HepG2 (cell line): ENCODE measurements around the gene NRSN2. TPM values are rescaled to one million over a fixed set of nuclear protein-coding genes. Genes with fewer than 3 reads are reported as not detected.

Experiments used
- AGO1 ChIP-seq: fragments of 200-400 bp; formaldehyde crosslinking; IDR thresholded peaks from 2 replicates; pipeline ENCODE4 v1.6.1; 2017; ENCODE audit warnings: mild to moderate bottlenecking, low read depth, low read length, moderate library complexity; ENCODE audit not compliant: poor library complexity, severe bottlenecking
- AGO2 ChIP-seq: fragments of 200-400 bp; formaldehyde crosslinking; optimal IDR thresholded peaks from 2 replicates; pipeline ENCODE3; 2017; ENCODE audit warnings: mild to moderate bottlenecking, low read depth, low read length, moderate library complexity
- ATF3 ChIP-seq: sonication (generic); formaldehyde crosslinking; IDR thresholded peaks from 2 replicates; pipeline ENCODE4 v1.4.0; 2020; ENCODE audit warnings: missing genetic modification reagents
- CREM ChIP-seq, 2 experiments: sonication (generic) in 1 of 2; formaldehyde crosslinking in 1 of 2; IDR thresholded peaks; 2 replicates each; pipeline versions ENCODE4 v1.4.0 to v1.6.1; 2016 to 2020; ENCODE audit warnings: antibody characterized with exemption in 1 of 2, mild to moderate bottlenecking in 1 of 2, missing genetic modification reagents in 1 of 2
- FIP1L1 ChIP-seq: fragments of 200-400 bp; formaldehyde crosslinking; IDR thresholded peaks from 2 replicates; pipeline ENCODE4 v1.6.1; 2018; ENCODE audit warnings: low read depth, mild to moderate bottlenecking, low read length, moderate library complexity, borderline replicate concordance; ENCODE audit not compliant: insufficient read depth
- GPN1 ChIP-seq: sonication (generic); formaldehyde crosslinking; IDR thresholded peaks from 2 replicates; pipeline ENCODE4 v1.5.1; 2020; ENCODE audit warnings: missing genetic modification reagents, borderline replicate concordance
- HDAC1 ChIP-seq: sonication (generic); formaldehyde crosslinking; IDR thresholded peaks from 2 replicates; pipeline ENCODE4 v1.5.1; 2020; ENCODE audit warnings: mild to moderate bottlenecking, missing genetic modification reagents
- HINFP ChIP-seq: sonication (generic); formaldehyde crosslinking; IDR thresholded peaks from 2 replicates; pipeline ENCODE4 v1.4.0; 2020; ENCODE audit warnings: low read depth, mild to moderate bottlenecking, missing genetic modification reagents
- KAT8 ChIP-seq: IDR thresholded peaks from 2 replicates; pipeline ENCODE4 v1.6.1; 2016; ENCODE audit warnings: missing genetic modification reagents, missing compliant biosample characterization
- KLF15 ChIP-seq: sonication (generic); formaldehyde crosslinking; IDR thresholded peaks from 2 replicates; pipeline ENCODE4 v1.8.1; 2023; ENCODE audit warnings: borderline replicate concordance, mild to moderate bottlenecking, inconsistent platforms, missing genetic modification reagents, mixed read lengths
- NONO ChIP-seq, 2 experiments: fragments of 450-650 bp in 1 of 2; sonication (generic) in 1 of 2; formaldehyde crosslinking in 1 of 2; IDR thresholded peaks in 1 of 2; conservative IDR thresholded peaks in 1 of 2; 2 replicates each; pipeline versions ENCODE4 v1.6.1 to v1.8.0; 2017 to 2022; ENCODE audit warnings: mild to moderate bottlenecking in 1 of 2, missing genetic modification reagents in 1 of 2, moderate library complexity in 1 of 2
- PHF21A ChIP-seq: sonication (generic); formaldehyde crosslinking; IDR thresholded peaks from 2 replicates; pipeline ENCODE4 v1.5.0; 2020; ENCODE audit warnings: mild to moderate bottlenecking, missing genetic modification reagents
- PITX1 ChIP-seq: sonication (generic); formaldehyde crosslinking; IDR thresholded peaks from 2 replicates; pipeline ENCODE4 v1.5.1; 2020; ENCODE audit warnings: mild to moderate bottlenecking, missing genetic modification reagents
- POGK ChIP-seq: sonication (generic); formaldehyde crosslinking; conservative IDR thresholded peaks from 2 replicates; pipeline ENCODE4 v1.8.0; 2022; ENCODE audit warnings: mild to moderate bottlenecking, moderate library complexity, missing genetic modification reagents
- PRPF4 ChIP-seq: fragments of 200-400 bp; formaldehyde crosslinking; IDR thresholded peaks from 2 replicates; pipeline ENCODE4 v1.6.1; 2016; ENCODE audit warnings: low read length, low read depth; ENCODE audit not compliant: poor library complexity, severe bottlenecking
- SRSF1 ChIP-seq: fragments of 200-400 bp; formaldehyde crosslinking; optimal IDR thresholded peaks from 2 replicates; pipeline ENCODE3; 2017; ENCODE audit warnings: mild to moderate bottlenecking, low read depth, low read length, moderate library complexity
- TP53 ChIP-seq: sonication (generic); formaldehyde crosslinking; conservative IDR thresholded peaks from 2 replicates; pipeline ENCODE4 v1.4.0; 2020; ENCODE audit warnings: missing genetic modification reagents
- ZIK1 ChIP-seq: sonication (generic); formaldehyde crosslinking; IDR thresholded peaks from 2 replicates; pipeline ENCODE4 v1.5.0; 2020; ENCODE audit warnings: mild to moderate bottlenecking, low read depth, missing genetic modification reagents, borderline replicate concordance
- ZNF788 ChIP-seq: sonication (generic); formaldehyde crosslinking; IDR thresholded peaks from 2 replicates; pipeline ENCODE4 v1.5.0; 2020; ENCODE audit warnings: mild to moderate bottlenecking, missing genetic modification reagents, borderline replicate concordance
- ZNF850 ChIP-seq: sonication (generic); formaldehyde crosslinking; conservative IDR thresholded peaks from 2 replicates; pipeline ENCODE4 v1.9.0; 2021; ENCODE audit warnings: mild to moderate bottlenecking, missing genetic modification reagents
- polyA plus RNA-seq, 8 experiments: library from polyadenylated mRNA; depleted of rRNA in 3 of 8; stranded (reverse) in 7 of 8; unstranded in 1 of 8; fragments of >200 nt; fragmentation: Illumina TruSeq in 4 of 8; extraction: Trizol in 4 of 8; gene quantifications; 2 replicates each; pipeline versions ENCODE4 v1.2.1 to v1.2.3, GENCODE V29; 2011 to 2016; ENCODE audit warnings: low read depth in 4 of 8, missing spikeins in 1 of 8, mixed read lengths in 1 of 8; ENCODE audit not compliant: insufficient read depth in 1 of 8
- total RNA-seq, 5 experiments: library from RNA; depleted of rRNA; stranded (reverse); fragments of >200 nt; fragmentation: Illumina TruSeq; extraction: Trizol; gene quantifications; 2 replicates each; pipeline ENCODE4 v1.2.3, GENCODE V29; 2016; ENCODE audit warnings: low read depth in 1 of 5
- TF ChIP-seq, protein P1 (sequence below): sonication (generic); formaldehyde crosslinking; IDR thresholded peaks from 2 replicates; pipeline ENCODE4 v1.5.0; 2020; ENCODE audit warnings: missing genetic modification reagents
- TF ChIP-seq, protein P2 (sequence below): sonication (generic); formaldehyde crosslinking; IDR thresholded peaks from 2 replicates; pipeline ENCODE4 v1.8.1; 2023; ENCODE audit warnings: mild to moderate bottlenecking, moderate library complexity, missing genetic modification reagents

Gene NRSN2
- total and polyA plus RNA-seq, 2 of the 13 experiments (the other 11 are each of a cell fraction or from before 2014, with no cell fraction given), result 32.3 to 49.4 TPM

GRCh38 chr20:371755-372542 lies 25.0 kb downstream of the NRSN2 start (continued):
- TF ChIP-seq, protein P1, sequence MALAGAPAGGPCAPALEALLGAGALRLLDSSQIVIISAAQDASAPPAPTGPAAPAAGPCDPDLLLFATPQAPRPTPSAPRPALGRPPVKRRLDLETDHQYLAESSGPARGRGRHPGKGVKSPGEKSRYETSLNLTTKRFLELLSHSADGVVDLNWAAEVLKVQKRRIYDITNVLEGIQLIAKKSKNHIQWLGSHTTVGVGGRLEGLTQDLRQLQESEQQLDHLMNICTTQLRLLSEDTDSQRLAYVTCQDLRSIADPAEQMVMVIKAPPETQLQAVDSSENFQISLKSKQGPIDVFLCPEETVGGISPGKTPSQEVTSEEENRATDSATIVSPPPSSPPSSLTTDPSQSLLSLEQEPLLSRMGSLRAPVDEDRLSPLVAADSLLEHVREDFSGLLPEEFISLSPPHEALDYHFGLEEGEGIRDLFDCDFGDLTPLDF (CRISPR knock-in tag), result no peak
- TF ChIP-seq PITX1, result peak; percentile 99
- TF ChIP-seq SRSF1, result no peak
- TF ChIP-seq POGK (CRISPR knock-in tag), result peak; percentile 99
- peak; percentile 90 for TF ChIP-seq CREM (IDR thresholded peaks at IDR 0.05)
- no peak for TF ChIP-seq CREM (CRISPR knock-in tag; IDR thresholded peaks at IDR 0.05)
- no peak for TF ChIP-seq ZNF850 (CRISPR knock-in tag)
- TF ChIP-seq NONO (IDR thresholded peaks at IDR 0.05), result no peak
- TF ChIP-seq NONO (CRISPR knock-in tag; conservative IDR thresholded peaks at IDR 0.05), result peak; percentile 99
- TF ChIP-seq PHF21A (CRISPR knock-in tag), result peak; percentile 100
- 0 out of 2 replicates have a peak, but pooled peaks have one; percentile 67 for TF ChIP-seq KLF15
- peak; percentile 89 for TF ChIP-seq HINFP (CRISPR knock-in tag)
- TF ChIP-seq ATF3 (CRISPR knock-in tag), result peak; percentile 99
- TF ChIP-seq AGO2, result no peak
- peak; percentile 96 for TF ChIP-seq HDAC1 (CRISPR knock-in tag)
- TF ChIP-seq FIP1L1, result 0 out of 2 replicates have a peak, but pooled peaks have one; percentile 89
- no peak for TF ChIP-seq ZIK1 (CRISPR knock-in tag)
- peak; percentile 100 for TF ChIP-seq ZNF788
- no peak for TF ChIP-seq AGO1
- TF ChIP-seq, protein P2, sequence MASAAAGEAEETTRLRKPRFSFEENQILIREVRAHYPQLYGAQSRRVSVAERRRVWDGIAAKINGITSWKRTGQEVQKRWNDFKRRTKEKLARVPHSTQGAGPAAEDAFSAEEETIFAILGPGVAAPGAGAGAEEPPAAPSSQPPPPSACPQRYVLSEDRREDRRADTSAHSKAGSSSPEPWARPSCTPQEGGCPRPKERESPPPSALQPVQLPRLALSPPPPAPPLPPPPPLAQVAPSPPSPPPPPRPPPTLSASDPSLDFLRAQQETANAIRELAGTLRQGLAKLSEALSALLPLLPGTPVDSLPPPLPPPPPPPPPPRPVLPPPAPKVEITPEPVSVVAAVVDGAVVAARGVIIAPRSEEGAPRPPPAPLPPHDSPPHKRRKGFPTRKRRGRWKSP (CRISPR knock-in tag), result peak; percentile 93; the same call in 1 of the 2 replicates
- peak; percentile 90 for TF ChIP-seq KAT8 (CRISPR knock-in tag)
- peak; percentile 81 for TF ChIP-seq PRPF4
- TF ChIP-seq TP53 (CRISPR knock-in tag), result no peak
- TF ChIP-seq GPN1 (CRISPR knock-in tag), result 0 out of 2 replicates have a peak, but pooled peaks have one; percentile 71
